A549 (cell line): ENCODE measurements around the gene IL17RC. TPM values are rescaled to one million over a fixed set of nuclear protein-coding genes. Genes with fewer than 3 reads are reported as not detected.

Experiments used
- ATAC-seq, 2 experiments: fragments of 200-7000 bp in 1 of 2; fragments of >200 bp in 1 of 2; cut with Nextera tagmentation in 1 of 2; cut with Tn5 transposase in 1 of 2; 3 replicates each; pipeline versions ENCODE4 v1.8.0 to v1.9.1; 2018 to 2020; ENCODE audit warnings: mild to moderate bottlenecking in 1 of 2, moderate library complexity in 1 of 2
- CTCF ChIA-PET: fragments of 300-600 bp; sonication (Branson Sonifier 250); formaldehyde crosslinking; extraction: SDS; loops from one replicate; lab custom pipeline; 2021; ENCODE audit warnings: antibody characterized with exemption, inconsistent platforms; lab: Yijun Ruan, JAX
- POLR2A ChIA-PET: fragments of 350-600 bp; formaldehyde crosslinking; extraction: SDS; loops from one replicate; lab custom pipeline; 2021; ENCODE audit warnings: antibody characterized with exemption, inconsistent platforms; lab: Yijun Ruan, JAX
- DNase-seq, 2 experiments: peaks; one replicate each; pipeline versions ENCODE4 v3.0.0 to v3.0.0-alpha.2; 2011 to 2016; ENCODE audit warnings: low read depth in 1 of 2, low spot score in 1 of 2
- FAIRE-seq: peaks from 2 replicates; lab custom pipeline; 2011; peaks lifted over from hg19 to GRCh38; lab: Jason Lieb, UNC
- H3K27ac ChIP-seq, 2 experiments: fragments of >200 bp; sonication (Bioruptor Twin); formaldehyde crosslinking; 3 replicates each; pipeline ENCODE4 v1.5.1; 2016 to 2017
- H3K4me1 ChIP-seq: fragments of >200 bp; sonication (Bioruptor Twin); formaldehyde crosslinking; 3 replicates; pipeline ENCODE4 v1.6.1; 2016
- H3K4me2 ChIP-seq: fragments of >200 bp; sonication (Bioruptor Twin); formaldehyde crosslinking; 3 replicates; pipeline ENCODE4 v1.6.1; 2016
- H3K4me3 ChIP-seq: fragments of >200 bp; sonication (Bioruptor Twin); formaldehyde crosslinking; 3 replicates; pipeline ENCODE4 v1.5.1; 2016
- H3K9me3 ChIP-seq: fragments of >200 bp; sonication (Bioruptor Twin); formaldehyde crosslinking; 3 replicates; pipeline ENCODE4 v1.6.1; 2016
- CBX2 ChIP-seq: fragments of 200-600 bp; sonication (generic); IDR thresholded peaks from 2 replicates; pipeline ENCODE4 v1.6.1; 2016; ENCODE audit warnings: low read depth, mild to moderate bottlenecking, borderline replicate concordance
- CEBPB ChIP-seq, 2 experiments: fragments of >200 bp in 1 of 2; sonication (Bioruptor Twin) in 1 of 2; formaldehyde crosslinking in 1 of 2; IDR thresholded peaks; 2 replicates each; pipeline ENCODE4 v1.6.1; 2012 to 2016
- CHD2 ChIP-seq: fragments of 150-350 bp; IDR thresholded peaks from 2 replicates; pipeline ENCODE4 v1.6.1; 2014; ENCODE audit warnings: low read length; ENCODE audit not compliant: partially characterized antibody
- EP300 ChIP-seq, 2 experiments: fragments of >200 bp; sonication (Bioruptor Twin); formaldehyde crosslinking; IDR thresholded peaks; 2 replicates in 1 of 2; 3 replicates in 1 of 2; pipeline ENCODE4 v1.6.1; 2016 to 2017
- ESRRA ChIP-seq: fragments of 150-350 bp; IDR thresholded peaks from 2 replicates; pipeline ENCODE4 v1.6.1; 2014; ENCODE audit warnings: mild to moderate bottlenecking, low read length, borderline replicate concordance
- FOSL2 ChIP-seq, 2 experiments: fragments of 450-650 bp in 1 of 2; fragments of >200 bp in 1 of 2; sonication (Bioruptor Twin) in 1 of 2; formaldehyde crosslinking; IDR thresholded peaks; 2 replicates each; pipeline versions ENCODE4 v1.5.0 to v1.6.1; 2016 to 2020; ENCODE audit warnings: mild to moderate bottlenecking in 1 of 2, moderate library complexity in 1 of 2
- GATA3 ChIP-seq: IDR thresholded peaks from 2 replicates; pipeline ENCODE4 v1.6.1; 2012; ENCODE audit warnings: borderline replicate concordance
- HDAC2 ChIP-seq: fragments of 200-600 bp; sonication (generic); IDR thresholded peaks from 2 replicates; pipeline ENCODE4 v1.6.1; 2016
- HOXA7 ChIP-seq: fragments of 250-450 bp; sonication (Bioruptor Pico); IDR thresholded peaks from 2 replicates; pipeline ENCODE4 v1.5.0; 2020; ENCODE audit warnings: mild to moderate bottlenecking, moderate library complexity
- HOXB13 ChIP-seq: fragments of 250-450 bp; sonication (Bioruptor Pico); IDR thresholded peaks from 2 replicates; pipeline ENCODE4 v1.5.0; 2020; ENCODE audit warnings: low read depth, mild to moderate bottlenecking, moderate library complexity
- JUN ChIP-seq, 2 experiments: fragments of >200 bp; sonication (Bioruptor Twin); formaldehyde crosslinking; IDR thresholded peaks; 2 replicates in 1 of 2; 3 replicates in 1 of 2; pipeline ENCODE4 v1.6.1; 2016 to 2017
- KDM1A ChIP-seq: fragments of 200-600 bp; sonication (generic); IDR thresholded peaks from 2 replicates; pipeline ENCODE4 v1.6.1; 2016; ENCODE audit warnings: low read depth, mild to moderate bottlenecking
- MAZ ChIP-seq: fragments of 150-350 bp; IDR thresholded peaks from 2 replicates; pipeline ENCODE4 v1.6.1; 2014; ENCODE audit warnings: antibody characterized with exemption, low read depth, low read length, borderline replicate concordance
- MYC ChIP-seq: IDR thresholded peaks from 2 replicates; pipeline ENCODE4 v1.6.1; 2012; ENCODE audit warnings: mild to moderate bottlenecking, inconsistent platforms, low read length, improper control_type of control experiment, borderline replicate concordance
- NFE2L2 ChIP-seq: fragments of 150-350 bp; conservative IDR thresholded peaks from 2 replicates; pipeline ENCODE4 v1.6.1; 2014; ENCODE audit warnings: low read length
- NPAS2 ChIP-seq: fragments of 250-450 bp; sonication (Bioruptor Pico); IDR thresholded peaks from 2 replicates; pipeline ENCODE4 v1.8.0; 2022; ENCODE audit warnings: mild to moderate bottlenecking, moderate library complexity, borderline replicate concordance
- POLR2AphosphoS2 ChIP-seq: conservative IDR thresholded peaks from 2 replicates; pipeline ENCODE4 v1.6.1; 2012; ENCODE audit warnings: low read length, improper control_type of control experiment, inconsistent platforms
- RARB ChIP-seq: fragments of 250-450 bp; sonication (Bioruptor Pico); IDR thresholded peaks from 2 replicates; pipeline ENCODE4 v1.8.0; 2021; ENCODE audit warnings: mild to moderate bottlenecking, moderate library complexity
- RCOR1 ChIP-seq: fragments of 150-350 bp; IDR thresholded peaks from 2 replicates; pipeline ENCODE4 v1.6.1; 2014; ENCODE audit warnings: antibody characterized with exemption, low read length, low read depth
- TFCP2L1 ChIP-seq: fragments of 250-450 bp; sonication (Bioruptor Pico); IDR thresholded peaks from 2 replicates; pipeline ENCODE4 v1.5.0; 2021; ENCODE audit warnings: mild to moderate bottlenecking
- TP53 ChIP-seq: fragments of 250-450 bp; sonication (Bioruptor Pico); IDR thresholded peaks from 2 replicates; pipeline ENCODE4 v1.5.0; 2021; ENCODE audit warnings: mild to moderate bottlenecking, moderate library complexity
- ZFP36 ChIP-seq: fragments of 450-650 bp; IDR thresholded peaks from 2 replicates; pipeline ENCODE4 v1.6.1; 2014; ENCODE audit warnings: borderline replicate concordance; ENCODE audit not compliant: partially characterized antibody
- ZNF302 ChIP-seq: fragments of 250-450 bp; sonication (Bioruptor Pico); IDR thresholded peaks from 2 replicates; pipeline ENCODE4 v1.9.0; 2021; ENCODE audit warnings: inconsistent platforms, mild to moderate bottlenecking, moderate library complexity
- ZSCAN20 ChIP-seq: fragments of 250-450 bp; sonication (Bioruptor Pico); IDR thresholded peaks from 2 replicates; pipeline ENCODE4 v1.8.0; 2022; ENCODE audit warnings: mild to moderate bottlenecking, moderate library complexity
- WGBS: methylation state at CpG from one replicate; pipeline ENCODE4 v1.1.6; 2017; ENCODE audit errors: missing lambda C conversion rate; 5-methylcytosine and 5-hydroxymethylcytosine counted together
- polyA plus RNA-seq, 4 experiments: library from polyadenylated mRNA; depleted of rRNA in 3 of 4; stranded (reverse); fragments of >200 nt; fragmentation: RNase III in 1 of 4; extraction: RNeasy Plus Mini Kit Qiagen cat#74134 plus additional on column Dnase treatment in 1 of 4; gene quantifications; 2 replicates in 3 of 4; 3 replicates in 1 of 4; pipeline ENCODE4 v1.2.3, GENCODE V29; 2011 to 2017
- TF ChIP-seq, protein P1 (sequence below): IDR thresholded peaks from 2 replicates; pipeline ENCODE4 v1.6.1; 2012; ENCODE audit warnings: low read depth, borderline replicate concordance

Gene IL17RC
- polyA plus RNA-seq, 2 of the 4 experiments (the other 2 are of a cell fraction) = 7.7 to 9.4 TPM

DNA sequence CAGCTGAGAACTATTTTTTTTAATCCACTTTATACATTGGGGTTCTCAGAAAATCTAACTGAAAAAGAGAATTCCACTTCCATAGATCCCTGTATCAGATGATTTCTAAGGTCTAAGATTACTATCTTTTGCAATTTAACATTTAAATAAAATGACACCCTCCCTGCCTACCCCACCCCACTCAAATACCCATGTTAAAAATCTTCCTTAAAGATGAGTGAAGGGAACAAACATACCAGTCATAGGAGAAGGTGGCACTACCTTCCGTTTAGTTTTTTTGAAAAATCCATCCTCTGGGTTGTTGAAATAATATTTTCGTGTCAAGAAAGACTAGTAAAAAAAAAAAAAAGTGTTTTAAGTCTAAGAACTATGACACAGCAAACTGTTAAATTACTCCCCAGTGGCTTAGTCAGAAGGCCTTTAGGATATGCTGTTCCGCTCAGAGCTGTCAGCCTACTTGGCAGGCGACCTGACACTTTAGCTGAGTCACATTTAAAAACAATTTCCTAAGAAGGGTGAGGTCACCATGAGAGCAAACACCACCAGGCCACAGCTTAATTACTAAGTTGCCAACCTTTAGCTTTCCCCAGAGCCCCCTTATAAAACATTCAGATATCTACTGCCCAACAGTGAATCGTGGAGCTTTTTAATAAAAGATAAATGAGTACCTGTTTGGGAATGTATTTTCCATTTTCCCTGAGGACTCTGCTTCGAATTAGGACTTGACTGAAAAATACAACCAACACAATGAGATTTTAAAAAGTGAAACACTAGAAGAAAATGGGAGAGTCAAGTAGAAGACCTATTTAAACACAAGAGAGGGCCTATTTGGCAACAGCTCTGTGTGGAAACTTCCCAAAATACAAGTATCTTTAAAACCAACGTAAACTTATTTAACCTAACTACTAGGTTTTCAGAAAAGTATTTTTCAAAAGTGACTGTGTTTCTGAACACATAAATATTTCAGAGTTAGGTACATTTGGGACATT is 60.1 kb downstream of the IL17RC start (continued):
- no peak for TF ChIP-seq HDAC2
- TF ChIP-seq CHD2 = no peak
- TF ChIP-seq CEBPB (IDR thresholded peaks at IDR 0.05) = peak; percentile 29 to 85; a peak in 2 of 4 replicates
- TF ChIP-seq EP300 (IDR thresholded peaks at IDR 0.05) = peak in 1 of 2 experiments; percentile 59; a peak in 1 of 5 replicates
- TF ChIP-seq HOXA7 = no peak
- TF ChIP-seq MAZ = no peak
- no peak for TF ChIP-seq NPAS2
- TF ChIP-seq FOSL2 (IDR thresholded peaks at IDR 0.05) = peak; percentile 80
- TF ChIP-seq FOSL2 (CRISPR knock-in tag; IDR thresholded peaks at IDR 0.05) = peak; percentile 90
- peak; percentile 80; the same call in 1 of the 2 replicates for TF ChIP-seq GATA3
- no peak for TF ChIP-seq ZNF302 (CRISPR knock-in tag)
- TF ChIP-seq JUN (IDR thresholded peaks at IDR 0.05) = peak; percentile 58 to 61; a peak in 3 of 5 replicates
- TF ChIP-seq MYC = no peak
- no peak for TF ChIP-seq ZFP36
- TF ChIP-seq NFE2L2 = peak; percentile 86; the same call in 1 of the 2 replicates
- TF ChIP-seq POLR2AphosphoS2 = no peak
- no peak for TF ChIP-seq TFCP2L1

DNA sequence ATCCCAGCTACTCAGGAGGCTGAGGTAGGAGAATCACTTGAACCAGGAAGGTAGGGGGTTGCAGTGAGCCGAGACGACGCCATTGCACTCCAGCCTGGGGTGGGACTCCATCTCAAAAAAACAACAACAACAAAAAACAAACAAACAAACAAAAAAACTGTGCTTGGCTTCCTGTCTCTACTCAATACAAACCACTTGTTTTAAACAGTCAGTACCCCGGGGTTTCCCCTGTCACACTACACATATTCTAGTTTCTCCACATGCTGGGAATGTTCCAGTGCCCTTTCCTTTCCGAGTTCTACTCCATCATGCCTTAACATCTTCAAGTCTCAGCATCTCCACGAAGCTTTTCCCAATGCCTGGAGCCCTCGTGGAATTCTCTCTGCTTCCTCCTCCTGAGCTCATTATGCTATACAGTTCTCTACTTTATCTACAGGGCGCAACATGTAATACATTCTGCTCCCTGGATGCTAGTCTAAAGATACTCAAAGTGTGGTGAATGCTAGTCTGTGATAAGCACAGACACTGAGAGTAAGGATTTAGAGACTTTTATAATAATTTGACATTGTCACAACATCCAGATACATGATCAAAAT is 61.9 kb downstream of the IL17RC start:
- CTCF ChIA-PET = interaction anchor here (2.0 to 4.7 kb wide), 2 partner anchors 24 to 32 kb away, joined by 7 to 26 read pairs; no protein-coding TSS in a partner anchor
- H3K4me2 ChIP-seq = no peak overlapping the region
- POLR2A ChIA-PET = interaction anchor here (2.1 kb wide), 1 partner anchor 32 kb away, joined by 9 read pairs; no protein-coding TSS in a partner anchor
- DNase-seq (no peak), FAIRE-seq (no peak), ATAC-seq (no peak)
- 83% methylated on average over 8 of the region's 8 CpGs for WGBS
- TF ChIP-seq, protein P1, sequence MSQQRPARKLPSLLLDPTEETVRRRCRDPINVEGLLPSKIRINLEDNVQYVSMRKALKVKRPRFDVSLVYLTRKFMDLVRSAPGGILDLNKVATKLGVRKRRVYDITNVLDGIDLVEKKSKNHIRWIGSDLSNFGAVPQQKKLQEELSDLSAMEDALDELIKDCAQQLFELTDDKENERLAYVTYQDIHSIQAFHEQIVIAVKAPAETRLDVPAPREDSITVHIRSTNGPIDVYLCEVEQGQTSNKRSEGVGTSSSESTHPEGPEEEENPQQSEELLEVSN = no peak
- TF ChIP-seq ESRRA (no peak), HOXB13 (CRISPR knock-in tag) (no peak)
- TF ChIP-seq, all 56 proteins: peak for 0
- Histone ChIP-seq H3K4me3 (no peak overlapping the region), H3K27ac (peak overlapping the region in 1 of 2 experiments; percentile 44; a peak in 3 of 6 replicates), H3K9me3 (no peaks in the 10 kb centered on the region), H3K4me1 (peaks cover 33% of the 10 kb centered on the region)

DNA sequence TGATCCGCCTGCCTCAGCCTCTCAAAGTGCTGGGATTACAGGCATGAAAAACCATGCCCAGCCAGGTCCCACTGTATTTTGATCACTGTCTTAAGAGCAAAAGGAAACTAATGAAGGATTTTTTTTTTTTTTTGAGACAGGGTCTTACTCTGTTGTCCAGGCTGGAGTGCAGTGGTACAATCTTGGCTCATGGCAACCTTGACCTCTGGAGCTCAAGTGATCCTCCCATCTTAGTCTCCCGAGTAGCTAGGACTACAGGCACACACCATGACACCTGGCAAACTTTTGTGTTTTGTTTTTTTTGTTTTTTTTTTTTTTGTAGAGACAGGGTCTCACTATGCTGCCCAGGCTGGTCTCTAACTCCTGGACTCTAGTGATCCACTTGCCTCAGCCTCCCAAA is 63.4 kb downstream of the IL17RC start:
- CTCF ChIA-PET = interaction anchor here (0.6 to 3.9 kb wide), 4 partner anchors 10 to 74 kb away, joined by 3 to 27 read pairs (median 4); no protein-coding TSS in a partner anchor
- POLR2A ChIA-PET = interaction anchor here (0.7 kb wide), 1 partner anchor 174 kb away, joined by 7 read pairs; no protein-coding TSS in a partner anchor
- ATAC-seq (no peak), DNase-seq (no peak), FAIRE-seq (no peak)
- Histone ChIP-seq H3K4me1 (peaks cover 35% of the 10 kb centered on the region), H3K4me3 (no peak overlapping the region), H3K4me2 (no peak overlapping the region), H3K27ac (no peak overlapping the region), H3K9me3 (no peaks in the 10 kb centered on the region)
- WGBS = 92% methylated on average over 2 of the region's 2 CpGs
- TF ChIP-seq JUN (IDR thresholded peaks at IDR 0.05) = no peak
- no peak for TF ChIP-seq HDAC2
- TF ChIP-seq RCOR1 = no peak
- TF ChIP-seq TP53 = no peak
- no peak for TF ChIP-seq RARB (CRISPR knock-in tag)
- no peak for TF ChIP-seq ZSCAN20 (CRISPR knock-in tag)
- no peak for TF ChIP-seq CHD2
- TF ChIP-seq CBX2 = no peak
- TF ChIP-seq POLR2AphosphoS2 = no peak
- TF ChIP-seq KDM1A = no peak
- TF ChIP-seq MYC = no peak
- TF ChIP-seq EP300 (IDR thresholded peaks at IDR 0.05) = no peak
- no peak for TF ChIP-seq NFE2L2
- TF ChIP-seq ZNF302 (CRISPR knock-in tag) = no peak
